ENCODE results near the gene TFF3. TPM values are rescaled to one million over a fixed set of nuclear protein-coding genes. Genes with fewer than 3 reads are reported as not detected.

Gene TFF3
- polyA plus RNA-seq, 1 donor from 2014 or later: not detected

GRCh38 chr21:42337830-42338728 is 22.9 kb upstream of the TFF3 start:
- Histone ChIP-seq H3K4me3 (ENCODE audit: low read length) (no peak overlapping the region), H3K36me3 (ENCODE audit: insufficient read depth, low read length) (no peaks in the 10 kb centered on the region), H3K9me2 (ENCODE audit: insufficient read depth, low read length) (no peaks in the 10 kb centered on the region), H3K27ac (ENCODE audit: low read length) (no peak overlapping the region), H3K27me3 (ENCODE audit: insufficient read depth, low read depth, low read length) (no peaks in the 10 kb centered on the region), H3K4me2 (ENCODE audit: low read length) (no peak overlapping the region), H3K9ac (ENCODE audit: low read length) (no peak overlapping the region), H3F3A (ENCODE audit: insufficient read depth, low read length, poor library complexity, severe bottlenecking) (no peaks in the 10 kb centered on the region), H3K79me2 (replicated peaks; ENCODE audit: insufficient read depth, low read length) (no peaks in the 10 kb centered on the region), H2AFZ (ENCODE audit: low read depth, low read length) (no peak overlapping the region), H4K20me1 (ENCODE audit: insufficient read depth) (no peaks in the 10 kb centered on the region), H3K9me3 (ENCODE audit: low read length) (no peaks in the 10 kb centered on the region)
- no peak for TF ChIP-seq MXI1 (conservative IDR thresholded peaks at IDR 0.05; ENCODE audit: poor library complexity, severe bottlenecking)
- TF ChIP-seq POLR2AphosphoS5 (IDR thresholded peaks at IDR 0.05): no peak
- no peak for TF ChIP-seq TAF1 (IDR thresholded peaks at IDR 0.05; ENCODE audit: low read depth)
- no peak for TF ChIP-seq EZH2 (IDR thresholded peaks at IDR 0.05; ENCODE audit: borderline replicate concordance, insufficient read depth, low read length, poor library complexity, severe bottlenecking)
- TF ChIP-seq SMC3 (conservative IDR thresholded peaks at IDR 0.05; ENCODE audit: poor library complexity): peak; percentile 76
- TF ChIP-seq RAD21 (conservative IDR thresholded peaks at IDR 0.05): peak; percentile 67
- TF ChIP-seq EP300 (conservative IDR thresholded peaks at IDR 0.05; ENCODE audit: poor library complexity, severe bottlenecking): no peak
- TF ChIP-seq, protein P1, sequence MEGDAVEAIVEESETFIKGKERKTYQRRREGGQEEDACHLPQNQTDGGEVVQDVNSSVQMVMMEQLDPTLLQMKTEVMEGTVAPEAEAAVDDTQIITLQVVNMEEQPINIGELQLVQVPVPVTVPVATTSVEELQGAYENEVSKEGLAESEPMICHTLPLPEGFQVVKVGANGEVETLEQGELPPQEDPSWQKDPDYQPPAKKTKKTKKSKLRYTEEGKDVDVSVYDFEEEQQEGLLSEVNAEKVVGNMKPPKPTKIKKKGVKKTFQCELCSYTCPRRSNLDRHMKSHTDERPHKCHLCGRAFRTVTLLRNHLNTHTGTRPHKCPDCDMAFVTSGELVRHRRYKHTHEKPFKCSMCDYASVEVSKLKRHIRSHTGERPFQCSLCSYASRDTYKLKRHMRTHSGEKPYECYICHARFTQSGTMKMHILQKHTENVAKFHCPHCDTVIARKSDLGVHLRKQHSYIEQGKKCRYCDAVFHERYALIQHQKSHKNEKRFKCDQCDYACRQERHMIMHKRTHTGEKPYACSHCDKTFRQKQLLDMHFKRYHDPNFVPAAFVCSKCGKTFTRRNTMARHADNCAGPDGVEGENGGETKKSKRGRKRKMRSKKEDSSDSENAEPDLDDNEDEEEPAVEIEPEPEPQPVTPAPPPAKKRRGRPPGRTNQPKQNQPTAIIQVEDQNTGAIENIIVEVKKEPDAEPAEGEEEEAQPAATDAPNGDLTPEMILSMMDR (IDR thresholded peaks at IDR 0.05; ENCODE audit: poor library complexity, severe bottlenecking): peak; percentile 68
- TF ChIP-seq, protein P2, sequence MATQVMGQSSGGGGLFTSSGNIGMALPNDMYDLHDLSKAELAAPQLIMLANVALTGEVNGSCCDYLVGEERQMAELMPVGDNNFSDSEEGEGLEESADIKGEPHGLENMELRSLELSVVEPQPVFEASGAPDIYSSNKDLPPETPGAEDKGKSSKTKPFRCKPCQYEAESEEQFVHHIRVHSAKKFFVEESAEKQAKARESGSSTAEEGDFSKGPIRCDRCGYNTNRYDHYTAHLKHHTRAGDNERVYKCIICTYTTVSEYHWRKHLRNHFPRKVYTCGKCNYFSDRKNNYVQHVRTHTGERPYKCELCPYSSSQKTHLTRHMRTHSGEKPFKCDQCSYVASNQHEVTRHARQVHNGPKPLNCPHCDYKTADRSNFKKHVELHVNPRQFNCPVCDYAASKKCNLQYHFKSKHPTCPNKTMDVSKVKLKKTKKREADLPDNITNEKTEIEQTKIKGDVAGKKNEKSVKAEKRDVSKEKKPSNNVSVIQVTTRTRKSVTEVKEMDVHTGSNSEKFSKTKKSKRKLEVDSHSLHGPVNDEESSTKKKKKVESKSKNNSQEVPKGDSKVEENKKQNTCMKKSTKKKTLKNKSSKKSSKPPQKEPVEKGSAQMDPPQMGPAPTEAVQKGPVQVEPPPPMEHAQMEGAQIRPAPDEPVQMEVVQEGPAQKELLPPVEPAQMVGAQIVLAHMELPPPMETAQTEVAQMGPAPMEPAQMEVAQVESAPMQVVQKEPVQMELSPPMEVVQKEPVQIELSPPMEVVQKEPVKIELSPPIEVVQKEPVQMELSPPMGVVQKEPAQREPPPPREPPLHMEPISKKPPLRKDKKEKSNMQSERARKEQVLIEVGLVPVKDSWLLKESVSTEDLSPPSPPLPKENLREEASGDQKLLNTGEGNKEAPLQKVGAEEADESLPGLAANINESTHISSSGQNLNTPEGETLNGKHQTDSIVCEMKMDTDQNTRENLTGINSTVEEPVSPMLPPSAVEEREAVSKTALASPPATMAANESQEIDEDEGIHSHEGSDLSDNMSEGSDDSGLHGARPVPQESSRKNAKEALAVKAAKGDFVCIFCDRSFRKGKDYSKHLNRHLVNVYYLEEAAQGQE (IDR thresholded peaks at IDR 0.05; ENCODE audit: borderline replicate concordance): no peak

- no peak overlapping the region for H3K27ac ChIP-seq (ENCODE audit: low read length)
- H3K79me2 ChIP-seq (replicated peaks; ENCODE audit: insufficient read depth, low read length): no peaks in the 10 kb centered on the region
- no peaks in the 10 kb centered on the region for H3F3A ChIP-seq (ENCODE audit: insufficient read depth, low read length, poor library complexity, severe bottlenecking)
- TF ChIP-seq RAD21 (conservative IDR thresholded peaks at IDR 0.05) (no peak), TAF1 (IDR thresholded peaks at IDR 0.05; ENCODE audit: low read depth) (no peak), POLR2AphosphoS5 (IDR thresholded peaks at IDR 0.05) (no peak), EP300 (conservative IDR thresholded peaks at IDR 0.05; ENCODE audit: poor library complexity, severe bottlenecking) (no peak)
- TF ChIP-seq, protein P1 (IDR thresholded peaks at IDR 0.05; ENCODE audit: poor library complexity, severe bottlenecking): no peak
- H3K9me3 ChIP-seq (ENCODE audit: low read length): peaks cover 3% of the 10 kb centered on the region
- no peak overlapping the region for H3K4me3 ChIP-seq (ENCODE audit: low read length)
- H3K9ac ChIP-seq (ENCODE audit: low read length): no peak overlapping the region
- no peaks in the 10 kb centered on the region for H3K27me3 ChIP-seq (ENCODE audit: insufficient read depth, low read depth, low read length)
- H2AFZ ChIP-seq (ENCODE audit: low read depth, low read length): no peak overlapping the region
- H3K36me3 ChIP-seq (ENCODE audit: insufficient read depth, low read length): no peaks in the 10 kb centered on the region
- no peaks in the 10 kb centered on the region for H3K9me2 ChIP-seq (ENCODE audit: insufficient read depth, low read length)
- no peak overlapping the region for H3K4me2 ChIP-seq (ENCODE audit: low read length)
- H4K20me1 ChIP-seq (ENCODE audit: insufficient read depth): no peaks in the 10 kb centered on the region
These were observed 22.1 kb upstream of the TFF3 start for GRCh38 chr21:42337276-42337675.

All from neural cell (in vitro differentiated cells).